ENCODE results near the gene APLP1. TPM values are rescaled to one million over a fixed set of nuclear protein-coding genes. Genes with fewer than 3 reads are reported as not detected.
A peak's percentile ranks its signal among the peaks of the same experiment; 100 is the strongest.

Gene APLP1
- total and polyA plus RNA-seq, 2 donors (not counting 1 experiment from before 2014, with no cell fraction given) = 0.99 to 4.1 TPM

- H3K9ac ChIP-seq (ENCODE audit: insufficient read depth, low read length) = no peak overlapping the region
- no peaks in the 10 kb centered on the region for H4K20me1 ChIP-seq (ENCODE audit: control insufficient read depth, extremely low read depth, insufficient read depth, low read length)
- H3K36me3 ChIP-seq (ENCODE audit: control insufficient read depth, insufficient read depth, low read length) = no peaks in the 10 kb centered on the region
- H3K9me3 ChIP-seq (ENCODE audit: control insufficient read depth, insufficient read depth, low read depth, low read length) = no peaks in the 10 kb centered on the region
- H3K4me1 ChIP-seq (ENCODE audit: control insufficient read depth, extremely low read depth, insufficient read depth, low read length) = no peaks in the 10 kb centered on the region
- DNase-seq (ENCODE audit: low read depth in 2 of 2) = peak; percentile 55 to 73
- no peaks in the 10 kb centered on the region for H3K27me3 ChIP-seq (ENCODE audit: control insufficient read depth, insufficient read depth, low read length)
- H3K79me2 ChIP-seq (ENCODE audit: control insufficient read depth, insufficient read depth, low read length) = no peaks in the 10 kb centered on the region
- H3K4me3 ChIP-seq (replicated peaks in 1 of 4; ENCODE audit: control extremely low read depth in 1 of 4, insufficient read depth in 1 of 4, low read depth in 3 of 4, low read length in 4 of 4) = no peak overlapping the region
- no peak overlapping the region for H2AFZ ChIP-seq (ENCODE audit: low read length)
- no peak overlapping the region for H3K27ac ChIP-seq (ENCODE audit: insufficient read depth, low read length)
- no peak overlapping the region for H3K4me2 ChIP-seq (ENCODE audit: extremely low read depth, insufficient read depth, low read length)
- TF ChIP-seq CTCF (conservative IDR thresholded peaks at IDR 0.05 in 1 of 2, IDR thresholded peaks at IDR 0.05 in 1 of 2; ENCODE audit: low read depth in 1 of 2, low read length in 2 of 2) = no peak
- no peak for TF ChIP-seq EZH2 (IDR thresholded peaks at IDR 0.05; ENCODE audit: low read length, missing control alignments)
Observed at GRCh38 chr19:35828692-35829301, 39.6 kb upstream of the APLP1 start.

GRCh38 chr19:35830986-35831385 is 37.4 kb upstream of the APLP1 start:
- no peak overlapping the region for H3K9ac ChIP-seq (ENCODE audit: insufficient read depth, low read length)
- H3K4me1 ChIP-seq (ENCODE audit: control insufficient read depth, extremely low read depth, insufficient read depth, low read length) = no peaks in the 10 kb centered on the region
- no peaks in the 10 kb centered on the region for H4K20me1 ChIP-seq (ENCODE audit: control insufficient read depth, extremely low read depth, insufficient read depth, low read length)
- H3K79me2 ChIP-seq (ENCODE audit: control insufficient read depth, insufficient read depth, low read length) = no peaks in the 10 kb centered on the region
- H3K9me3 ChIP-seq (ENCODE audit: control insufficient read depth, insufficient read depth, low read depth, low read length) = no peaks in the 10 kb centered on the region
- no peak for DNase-seq (ENCODE audit: low read depth in 2 of 2)
- H2AFZ ChIP-seq (ENCODE audit: low read length) = no peak overlapping the region
- H3K27me3 ChIP-seq (ENCODE audit: control insufficient read depth, insufficient read depth, low read length) = no peaks in the 10 kb centered on the region
- no peak overlapping the region for H3K4me3 ChIP-seq (replicated peaks in 1 of 4; ENCODE audit: control extremely low read depth in 1 of 4, insufficient read depth in 1 of 4, low read depth in 3 of 4, low read length in 4 of 4)
- no peak overlapping the region for H3K4me2 ChIP-seq (ENCODE audit: extremely low read depth, insufficient read depth, low read length)
- H3K27ac ChIP-seq (ENCODE audit: insufficient read depth, low read length) = no peak overlapping the region
- no peaks in the 10 kb centered on the region for H3K36me3 ChIP-seq (ENCODE audit: control insufficient read depth, insufficient read depth, low read length)
- TF ChIP-seq EZH2 (IDR thresholded peaks at IDR 0.05; ENCODE audit: low read length, missing control alignments) = no peak
- no peak for TF ChIP-seq CTCF (conservative IDR thresholded peaks at IDR 0.05 in 1 of 2, IDR thresholded peaks at IDR 0.05 in 1 of 2; ENCODE audit: low read depth in 1 of 2, low read length in 2 of 2)

- Histone ChIP-seq H3K4me3 (replicated peaks in 1 of 4; ENCODE audit: control extremely low read depth in 1 of 4, insufficient read depth in 1 of 4, low read depth in 3 of 4, low read length in 4 of 4) (no peak overlapping the region), H3K4me1 (ENCODE audit: control insufficient read depth, extremely low read depth, insufficient read depth, low read length) (no peaks in the 10 kb centered on the region), H4K20me1 (ENCODE audit: control insufficient read depth, extremely low read depth, insufficient read depth, low read length) (no peaks in the 10 kb centered on the region), H2AFZ (ENCODE audit: low read length) (no peak overlapping the region), H3K9ac (ENCODE audit: insufficient read depth, low read length) (no peak overlapping the region), H3K79me2 (ENCODE audit: control insufficient read depth, insufficient read depth, low read length) (no peaks in the 10 kb centered on the region), H3K27me3 (ENCODE audit: control insufficient read depth, insufficient read depth, low read length) (no peaks in the 10 kb centered on the region), H3K36me3 (ENCODE audit: control insufficient read depth, insufficient read depth, low read length) (no peaks in the 10 kb centered on the region), H3K9me3 (ENCODE audit: control insufficient read depth, insufficient read depth, low read depth, low read length) (no peaks in the 10 kb centered on the region), H3K4me2 (ENCODE audit: extremely low read depth, insufficient read depth, low read length) (no peak overlapping the region), H3K27ac (ENCODE audit: insufficient read depth, low read length) (no peak overlapping the region)
- TF ChIP-seq EZH2 (IDR thresholded peaks at IDR 0.05; ENCODE audit: low read length, missing control alignments) = no peak
- no peak for TF ChIP-seq CTCF (conservative IDR thresholded peaks at IDR 0.05 in 1 of 2, IDR thresholded peaks at IDR 0.05 in 1 of 2; ENCODE audit: low read depth in 1 of 2, low read length in 2 of 2)
- no peak for DNase-seq (ENCODE audit: low read depth in 2 of 2)
Observed at GRCh38 chr19:35832054-35832453, 36.3 kb upstream of the APLP1 start.

Measured in fibroblast of lung (primary cell).